Ureter (tissue), 1 donor: ENCODE data around the gene VAMP1. TPM values are rescaled to one million over a fixed set of nuclear protein-coding genes. Genes with fewer than 3 reads are reported as not detected.
"Not testable (repeated sequence)": the region's sequence is repeated elsewhere in the genome, so short reads cannot be mapped to it uniquely, and the experiment has no call there.

ENCODE experiments used
- DNase-seq: peaks from one replicate; pipeline ENCODE4 v3.0.0-alpha.2; 2020; ENCODE audit warnings: low spot score
- total RNA-seq: library from RNA; stranded (reverse); gene quantifications from one replicate; pipeline ENCODE4 v1.2.4, GENCODE V29; 2023
- donor health status: DM: yes; HTN: yes; CAD: no.

Gene VAMP1
- total RNA-seq, 1 donor from 2014 or later = 16.0 TPM

GRCh38 chr12:6451348-6452244, 18.9 kb downstream of the VAMP1 start, which contains the start of gene TAPBPL:
Gene TAPBPL, plus strand, starts transcription at chr12:6452042. Its CDS starts 207 bp downstream, at chr12:6452249.
- peak; percentile 91 for DNase-seq

GRCh38 chr12:6450869-6451347, 19.6 kb downstream of the VAMP1 start:
- DNase-seq = no peak

- no peak for DNase-seq
These were observed 20.2 kb downstream of the VAMP1 start for GRCh38 chr12:6450091-6450868.

- DNase-seq = no peak
These were observed 25.5 kb downstream of the VAMP1 start, which contains the start of gene CD27 for GRCh38 chr12:6444704-6445688. Gene CD27, plus strand, starts transcription at chr12:6444955. Its CDS starts 141 bp downstream, at chr12:6445096.

GRCh38 chr12:6444031-6444430, 26.4 kb downstream of the VAMP1 start:
- DNase-seq = no peak

- no peak for DNase-seq
These were observed 27.0 kb downstream of the VAMP1 start for GRCh38 chr12:6443361-6443983.

- DNase-seq = no peak
These were observed 27.6 kb downstream of the VAMP1 start for GRCh38 chr12:6442836-6443235.

GRCh38 chr12:6440391-6440790, 30.1 kb downstream of the VAMP1 start:
- no peak for DNase-seq

- no peak for DNase-seq
These were observed 32.1 kb downstream of the VAMP1 start for GRCh38 chr12:6438345-6438744.

GRCh38 chr12:6437586-6437985, 32.9 kb downstream of the VAMP1 start:
- DNase-seq = no peak

GRCh38 chr12:6435961-6436715, 34.3 kb downstream of the VAMP1 start:
- no peak for DNase-seq

- DNase-seq = no peak
These were observed 36.0 kb downstream of the VAMP1 start for GRCh38 chr12:6434205-6435140.

GRCh38 chr12:6432991-6433390, 37.5 kb downstream of the VAMP1 start:
- DNase-seq = no peak

GRCh38 chr12:6430124-6430989, 40.1 kb downstream of the VAMP1 start:
- peak; percentile 89 for DNase-seq

GRCh38 chr12:6428326-6428725, 42.2 kb downstream of the VAMP1 start:
- no peak for DNase-seq

GRCh38 chr12:6427796-6428195, 42.7 kb downstream of the VAMP1 start:
- not testable (repeated sequence) for DNase-seq

GRCh38 chr12:6426882-6427671, 43.4 kb downstream of the VAMP1 start:
- no peak for DNase-seq
